K562 (cell line): ENCODE measurements around the gene LLGL2. TPM values are rescaled to one million over a fixed set of nuclear protein-coding genes. Genes with fewer than 3 reads are reported as not detected.
A peak's percentile ranks its signal among the peaks of the same experiment; 100 is the strongest.

Experiments
- ATAC-seq: fragments of 200-7000 bp; cut with Tn5 transposase; 3 replicates; pipeline ENCODE4 v1.9.1; 2020; ENCODE audit warnings: moderate library complexity
- BruUV-seq: library from RNA; stranded (reverse); fragments of 400-500 nt; replicated peaks from 2 replicates; lab custom pipeline; 2021; lab: Mats Ljungman, UMichigan
- CTCF ChIA-PET: fragments of 300-600 bp; formaldehyde crosslinking; extraction: SDS; loops from one replicate; lab custom pipeline; 2021; ENCODE audit warnings: low intra/inter-chr PET ratio; lab: Yijun Ruan, JAX
- POLR2A ChIA-PET: fragments of 300-600, 350-650 bp; sonication (Branson Sonifier 250); formaldehyde crosslinking; extraction: SDS; loops from one replicate; lab custom pipeline; 2021; ENCODE audit warnings: antibody characterized with exemption, inconsistent platforms; lab: Yijun Ruan, JAX
- DNase-seq, 4 experiments: peaks; one replicate each; pipeline versions ENCODE4 v3.0.0 to v3.0.0-alpha.2; 2011 to 2018; ENCODE audit warnings: low spot score in 3 of 4, mixed read lengths in 3 of 4; ENCODE audit errors: extremely low read depth in 1 of 4
- FAIRE-seq: peaks from 2 replicates; lab custom pipeline; 2011; peaks lifted over from hg19 to GRCh38; lab: Jason Lieb, UNC
- H2AFZ ChIP-seq: 2 replicates; pipeline ENCODE4 v1.6.0; 2011; ENCODE audit warnings: low read depth, low read length, control low read depth, inconsistent platforms
- H3K27ac ChIP-seq: fragments of 200-600 bp; 3 replicates; pipeline ENCODE4 v1.8.0; 2011; ENCODE audit warnings: low read depth, mild to moderate bottlenecking, control low read depth, inconsistent platforms, low read length, moderate library complexity, mixed read lengths; ENCODE audit errors: extremely low read depth
- H3K27me3 ChIP-seq, 2 experiments: fragments of 300-600 bp in 1 of 2; 2 replicates in 1 of 2; 3 replicates in 1 of 2; pipeline versions ENCODE4 v1.6.0 to v1.8.0; 2011; ENCODE audit warnings: inconsistent platforms in 2 of 2, low read length in 2 of 2, mild to moderate bottlenecking in 1 of 2, mixed read lengths in 1 of 2, moderate library complexity in 1 of 2; ENCODE audit not compliant: control insufficient read depth in 2 of 2, insufficient read depth in 2 of 2
- H3K36me3 ChIP-seq: fragments of 300-600 bp; 3 replicates; pipeline ENCODE4 v1.8.0; 2011; ENCODE audit warnings: mild to moderate bottlenecking, low read length, inconsistent platforms; ENCODE audit not compliant: control insufficient read depth, insufficient read depth
- H3K4me1 ChIP-seq, 2 experiments: fragments of 200-600 bp in 1 of 2; replicated peaks in 1 of 2; 2 replicates in 1 of 2; 3 replicates in 1 of 2; pipeline versions ENCODE4 v1.5.1 to v1.8.0; 2011; ENCODE audit warnings: inconsistent platforms in 2 of 2, low read length in 2 of 2, mild to moderate bottlenecking in 1 of 2, mixed read lengths in 1 of 2, moderate library complexity in 1 of 2; ENCODE audit not compliant: control insufficient read depth in 2 of 2, insufficient read depth in 2 of 2
- H3K4me2 ChIP-seq: 2 replicates; pipeline ENCODE4 v1.6.1; 2011; ENCODE audit warnings: low read length, control low read depth, inconsistent platforms, mixed read lengths; ENCODE audit not compliant: insufficient read depth
- H3K4me3 ChIP-seq: fragments of 200-600 bp; sonication (generic), shearing (Covaris generic); 2 replicates; pipeline ENCODE4 v1.5.1; 2016; ENCODE audit warnings: control low read depth, inconsistent platforms
- H3K79me2 ChIP-seq: fragments of 200-600 bp; 3 replicates; pipeline ENCODE4 v1.8.0; 2011; ENCODE audit warnings: low read length, inconsistent platforms; ENCODE audit not compliant: control insufficient read depth, insufficient read depth
- H3K9ac ChIP-seq, 2 experiments: 2 replicates each; pipeline versions ENCODE4 v1.6.0 to v1.6.1; 2011; ENCODE audit warnings: low read depth in 2 of 2, low read length in 2 of 2, control low read depth in 1 of 2, inconsistent platforms in 1 of 2, mild to moderate bottlenecking in 1 of 2, mixed read lengths in 1 of 2; ENCODE audit not compliant: insufficient read depth in 1 of 2
- H3K9me1 ChIP-seq: one replicate; pipeline ENCODE4 v1.6.0; 2011; ENCODE audit warnings: inconsistent platforms, mild to moderate bottlenecking, low read length, moderate library complexity; ENCODE audit not compliant: control insufficient read depth, insufficient read depth
- H3K9me3 ChIP-seq: replicated peaks from 2 replicates; pipeline ENCODE4 v1.5.1; 2011; ENCODE audit warnings: low read depth, low read length, inconsistent platforms; ENCODE audit not compliant: control insufficient read depth, insufficient read depth
- H4K20me1 ChIP-seq: replicated peaks from 2 replicates; pipeline ENCODE4 v1.6.1; 2011; ENCODE audit warnings: low read length, inconsistent platforms, mixed read lengths; ENCODE audit not compliant: control insufficient read depth, insufficient read depth
- JUN ChIP-seq, 2 experiments: sonication (generic) in 1 of 2; formaldehyde crosslinking in 1 of 2; IDR thresholded peaks; 2 replicates each; pipeline versions ENCODE4 v1.6.1 to v1.8.0; 2012 to 2022; ENCODE audit warnings: borderline replicate concordance in 2 of 2, mild to moderate bottlenecking in 2 of 2, improper control_type of control experiment in 1 of 2, low read depth in 1 of 2, low read length in 1 of 2, missing genetic modification reagents in 1 of 2
- KHSRP ChIP-seq: fragments of 450-650 bp; IDR thresholded peaks from 2 replicates; pipeline ENCODE4 v1.6.1; 2017
- MAFK ChIP-seq: IDR thresholded peaks from 2 replicates; pipeline ENCODE4 v1.6.1; 2011; ENCODE audit warnings: low read length, improper control_type of control experiment
- MCM2 ChIP-seq: fragments of 450-650 bp; IDR thresholded peaks from 2 replicates; pipeline ENCODE4 v1.6.1; 2017; ENCODE audit warnings: low read depth, mild to moderate bottlenecking
- RERE ChIP-seq: sonication (generic); formaldehyde crosslinking; IDR thresholded peaks from 2 replicates; pipeline ENCODE4 v1.8.0; 2023; ENCODE audit warnings: missing genetic modification reagents, mild to moderate bottlenecking, borderline replicate concordance
- TARDBP ChIP-seq: fragments of 450-650 bp; IDR thresholded peaks from 2 replicates; pipeline ENCODE4 v1.6.1; 2016
- ZFP36 ChIP-seq: fragments of 150-350 bp; IDR thresholded peaks from 2 replicates; pipeline ENCODE4 v1.6.1; 2018; ENCODE audit warnings: low read length, low read depth; ENCODE audit not compliant: partially characterized antibody
- ZFPM2 ChIP-seq: fragments of 250-450 bp; sonication (Bioruptor Pico); IDR thresholded peaks from 2 replicates; pipeline ENCODE4 v1.5.1; 2022; ENCODE audit warnings: mild to moderate bottlenecking
- ZKSCAN8 ChIP-seq: fragments of 200-800 bp; sonication (Bioruptor generic); IDR thresholded peaks from 2 replicates; pipeline ENCODE4 v1.6.1; 2016; ENCODE audit warnings: missing genetic modification characterization, missing compliant biosample characterization
- ZNF239 ChIP-seq: fragments of 250-450 bp; sonication (Bioruptor Pico); IDR thresholded peaks from 2 replicates; pipeline ENCODE4 v1.4.0; 2020; ENCODE audit warnings: mild to moderate bottlenecking
- ZNF253 ChIP-seq: fragments of 250-450 bp; sonication (Bioruptor Pico); conservative IDR thresholded peaks from 2 replicates; pipeline ENCODE4 v1.6.1; 2021; ENCODE audit warnings: mild to moderate bottlenecking
- ZNF449 ChIP-seq: fragments of 250-450 bp; sonication (Bioruptor Pico); IDR thresholded peaks from 2 replicates; pipeline ENCODE4 v1.8.0; 2022; ENCODE audit warnings: moderate library complexity, mild to moderate bottlenecking, inconsistent platforms
- ZNF668 ChIP-seq: fragments of 250-450 bp; sonication (Bioruptor Pico); IDR thresholded peaks from 2 replicates; pipeline ENCODE4 v1.8.0; 2022; ENCODE audit warnings: mild to moderate bottlenecking, inconsistent platforms
- ZNF766 ChIP-seq: fragments of 200-800 bp; sonication (Bioruptor generic); conservative IDR thresholded peaks from 2 replicates; pipeline ENCODE4 v1.6.1; 2016; ENCODE audit warnings: missing genetic modification characterization, missing compliant biosample characterization
- ZNF79 ChIP-seq: fragments of 250-450 bp; sonication (Bioruptor Pico); IDR thresholded peaks from 2 replicates; pipeline ENCODE4 v1.4.0; 2020; ENCODE audit warnings: low read depth, mild to moderate bottlenecking, moderate library complexity
- WGBS: fragments of 100-300 bp; shearing (Covaris generic); methylation state at CpG from one replicate; pipeline ENCODE4 v1.1.6; 2016; ENCODE audit warnings: low coverage, mixed read lengths; ENCODE audit not compliant: insufficient coverage; ENCODE audit errors: missing lambda C conversion rate; 5-methylcytosine and 5-hydroxymethylcytosine counted together
- in situ Hi-C: fragments of 300-500 bp; cut with MboI; formaldehyde crosslinking; loops from 4 replicates; pipeline ENCODE4 v1.15.0; 2018; ENCODE audit warnings: inconsistent platforms, mixed read lengths
- intact Hi-C: fragments of 100-400 bp; cut with micrococcal nuclease; formaldehyde crosslinking; loops from 2 replicates; pipeline ENCODE4 v1.14.2; 2022
- polyA plus RNA-seq, 8 experiments: library from polyadenylated mRNA; depleted of rRNA in 4 of 8; stranded (reverse) in 5 of 8; unstranded in 3 of 8; fragments of >200 nt; fragmentation: Nextera tagmentation in 2 of 8; fragmentation: Illumina TruSeq in 1 of 8; extraction: Ambion mirVana in 2 of 8; extraction: Trizol in 1 of 8; gene quantifications; 2 replicates each; pipeline versions ENCODE4 v1.2.1 to v1.2.3, GENCODE V29; 2011 to 2014; ENCODE audit warnings: inconsistent platforms in 1 of 8, missing spikeins in 1 of 8
- total RNA-seq, 7 experiments: library from RNA; depleted of rRNA in 6 of 7; stranded (reverse); fragments of >200 nt in 6 of 7; fragmentation: Illumina TruSeq in 2 of 7; extraction: Trizol in 2 of 7; gene quantifications; 2 replicates each; pipeline versions ENCODE4 v1.2.1 to v1.2.3, GENCODE V29; 2011 to 2021; ENCODE audit warnings: low replicate concordance in 1 of 7
- TF ChIP-seq, protein P1 (sequence below): fragments of 250-450 bp; sonication (Bioruptor Pico); IDR thresholded peaks from 2 replicates; pipeline ENCODE4 v1.9.0; 2021; ENCODE audit warnings: mild to moderate bottlenecking

The LLGL2 gene
- total and polyA plus RNA-seq, 9 of the 15 experiments (the other 6 are each of a cell fraction or from before 2014, with no cell fraction given) = 0.32 to 24.4 (median 10.2) TPM

DNA sequence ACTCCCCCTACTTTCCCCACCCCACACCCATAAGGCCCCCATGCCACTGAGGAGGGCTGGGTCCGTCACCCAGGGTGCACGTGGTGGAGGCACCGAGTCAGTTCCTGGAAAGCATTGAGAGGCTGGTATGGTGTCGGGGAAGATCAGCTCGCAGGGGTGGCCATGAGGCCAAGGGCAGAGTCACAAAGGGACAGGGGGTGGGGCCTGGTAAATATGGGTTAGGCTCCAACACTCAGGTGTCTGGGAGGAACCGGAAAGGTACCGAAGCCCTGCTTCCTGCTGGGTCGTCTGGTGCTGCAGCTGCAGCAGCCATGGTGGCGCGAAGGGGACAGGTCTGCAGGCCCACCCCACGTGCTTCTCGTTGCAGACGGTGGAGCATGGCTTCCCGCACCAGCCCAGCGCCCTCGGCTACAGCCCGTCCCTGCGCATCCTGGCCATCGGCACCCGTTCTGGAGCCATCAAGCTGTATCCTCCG lies 30.2 kb downstream of the LLGL2 start:
- no peak for FAIRE-seq
- ATAC-seq = no peak
- Histone ChIP-seq H3K9ac (peak overlapping the region in 1 of 2 experiments; percentile 68; a peak in 1 of 4 replicates), H4K20me1 (no peaks in the 10 kb centered on the region), H3K36me3 (no peaks in the 10 kb centered on the region), H3K4me1 (peaks cover 20 to 53% of the 10 kb centered on the region in 2 experiments), H3K9me1 (peaks cover 3% of the 10 kb centered on the region), H2AFZ (no peak overlapping the region), H3K27me3 (no peaks in the 10 kb centered on the region), H3K79me2 (no peaks in the 10 kb centered on the region), H3K9me3 (no peaks in the 10 kb centered on the region), H3K4me3 (no peak overlapping the region), H3K4me2 (no peak overlapping the region), H3K27ac (no peak overlapping the region)
- no peak for DNase-seq
- WGBS = 90% methylated on average over 18 of the region's 21 CpGs
- no TSS peak for BruUV-seq
- POLR2A ChIA-PET = no interaction called here
- intact Hi-C loops (no loop called here), in situ Hi-C loops (no loop called here)
- TF ChIP-seq ZFPM2 (CRISPR knock-in tag) (no peak), ZNF668 (CRISPR knock-in tag) (no peak), ZNF449 (CRISPR knock-in tag) (no peak), MCM2 (no peak), TARDBP (no peak), MAFK (no peak), JUN (IDR thresholded peaks at IDR 0.05; ENCODE audit: borderline replicate concordance, low read depth, low read length) (no peak), JUN (CRISPR knock-in tag; IDR thresholded peaks at IDR 0.05; ENCODE audit: borderline replicate concordance) (no peak), KHSRP (no peak), ZNF239 (CRISPR knock-in tag) (no peak), ZNF79 (CRISPR knock-in tag) (no peak), ZKSCAN8 (CRISPR knock-in tag) (no peak), RERE (CRISPR knock-in tag) (no peak), ZFP36 (no peak), ZNF766 (CRISPR knock-in tag) (no peak), ZNF253 (CRISPR knock-in tag) (no peak)
- TF ChIP-seq, protein P1, sequence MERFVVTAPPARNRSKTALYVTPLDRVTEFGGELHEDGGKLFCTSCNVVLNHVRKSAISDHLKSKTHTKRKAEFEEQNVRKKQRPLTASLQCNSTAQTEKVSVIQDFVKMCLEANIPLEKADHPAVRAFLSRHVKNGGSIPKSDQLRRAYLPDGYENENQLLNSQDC (CRISPR knock-in tag) = no peak
- CTCF ChIA-PET = no interaction called here
